Heart left ventricle (tissue), 16 donors: Measurements from ENCODE around the gene GALK1. TPM values are rescaled to one million over a fixed set of nuclear protein-coding genes. Genes with fewer than 3 reads are reported as not detected.
A peak's percentile ranks its signal among the peaks of the same experiment; 100 is the strongest.

Experiments used
- ATAC-seq, 4 donors: fragments of 200-7000 bp; cut with Tn5 transposase; one replicate each; pipeline ENCODE4 v1.9.1; 2020 to 2022; ENCODE audit warnings: moderate library complexity in 4 of 4, mild to moderate bottlenecking in 3 of 4, moderate number of reproducible peaks in 1 of 4
- DNase-seq, 5 donors: peaks; one replicate each; pipeline ENCODE4 v3.0.0-alpha.2; 2020
- H3K27ac ChIP-seq, 12 donors: fragments of 200-600 bp; sonication (generic) in 4 of 12; one replicate each; pipeline versions ENCODE4 v1.5.0 to v1.8.0; 2016 to 2022; ENCODE audit warnings: mild to moderate bottlenecking in 2 of 12
- H3K27me3 ChIP-seq, 9 donors: fragments of 200-600 bp; sonication (generic) in 2 of 9; one replicate each; pipeline versions ENCODE4 v1.5.1 to v1.8.0; 2016 to 2022; ENCODE audit warnings: mild to moderate bottlenecking in 3 of 9
- H3K36me3 ChIP-seq, 9 donors: fragments of 200-600 bp; sonication (generic) in 2 of 9; one replicate each; pipeline versions ENCODE4 v1.5.0 to v1.8.0; 2018 to 2022; ENCODE audit warnings: mild to moderate bottlenecking in 2 of 9
- H3K4me1 ChIP-seq, 12 donors: fragments of 200-600 bp; sonication (generic) in 4 of 12; one replicate each; pipeline versions ENCODE4 v1.5.0 to v1.8.0; 2016 to 2022; ENCODE audit warnings: mild to moderate bottlenecking in 3 of 12
- H3K4me3 ChIP-seq, 12 donors: fragments of 200-600 bp; sonication (generic) in 4 of 12; one replicate each; pipeline versions ENCODE4 v1.5.0 to v1.8.0; 2017 to 2022; ENCODE audit warnings: mild to moderate bottlenecking in 9 of 12, moderate library complexity in 4 of 12
- H3K9me3 ChIP-seq, 12 donors: fragments of 200-600 bp; sonication (generic) in 4 of 12; one replicate each; pipeline versions ENCODE4 v1.5.0 to v1.8.0; 2016 to 2022; ENCODE audit warnings: mild to moderate bottlenecking in 1 of 12
- POLR2A ChIP-seq, 2 donors: fragments of 450-650 bp; IDR thresholded peaks; one replicate each; pipeline ENCODE4 v1.6.1; 2017; ENCODE audit warnings: antibody characterized with exemption in 2 of 2, mild to moderate bottlenecking in 2 of 2, moderate library complexity in 2 of 2
- WGBS, 4 donors: extraction: QIAGEN DNeasy Blood & Tissue Kit in 2 of 4; methylation state at CpG; one replicate each; pipeline versions ENCODE4 v1.1.5 to v1.1.7; 2013 to 2018; 5-methylcytosine and 5-hydroxymethylcytosine counted together
- intact Hi-C, 10 donors: fragments of 100-400 bp; cut with DNase I; formaldehyde crosslinking; loops; one replicate each; pipeline versions ENCODE4 v1.11.1 to v1.14.2; 2022
- long read RNA-seq, 3 donors: library from polyadenylated mRNA; unstranded; transcript quantifications; one replicate each; pipeline ENCODE4 v2.0.0, GENCODE V29; 2020 to 2021
- polyA plus RNA-seq, 2 donors: library from polyadenylated mRNA; stranded (reverse); fragments of 200-250 nt; gene quantifications; one replicate each; pipeline ENCODE4 v1.2.3, GENCODE V29; 2013
- total RNA-seq, 9 donors: library from RNA; depleted of rRNA in 2 of 9; stranded (reverse); fragments of >200 nt in 2 of 9; fragmentation: NEBNext Ultra II Directional in 3 of 9; extraction: Animal tissue kit (Norgen Biotek cat#: 25700) in 3 of 9; gene quantifications; one replicate each; pipeline versions ENCODE4 v1.1.0 to v1.2.4, GENCODE V29; 2016 to 2023
- TF ChIP-seq, protein P1 (sequence below), 12 donors: fragments of 200-600 bp; sonication (generic) in 4 of 12; IDR thresholded peaks; one replicate each; pipeline versions ENCODE4 v1.5.0 to v1.8.0; 2018 to 2022; ENCODE audit warnings: antibody characterized with exemption in 12 of 12, mild to moderate bottlenecking in 5 of 12
- donor health status: ischemic (EF 13 %, LVEDD 7.1; RV severe dilation, severe dysfunction).
- donor health status: healthy with polysubstance abuse.
- donor health status: DM: no; HTN: yes; CAD: no.
- donor health status: DM: no; HTN: no; CAD: no.
- donor health status: ischemic (EF 25% LVEDD 6.9; RV normal size, moderate dysfunction).
- donor health status: ischemic (EF 25% LVEDD 5.7; RV mildly dilated, moderate dysfunction).
- donor health status: healthy.
- donor health status: DM: yes; HTN: yes; CAD: no.
- donor health status: ischemic (EF 35%, LVEDD 5.7; RV mildly dilated, moderate dysfunction).
- donor health status: nonischemic (EF 11% LVEDD 7.7; RV severe dilation, severe dysfunction).
- donor health status: DM: yes; HTN: yes; CAD: no.
- donor health status: PGD.
- donor health status: ischemic (EF 29% LVEDD 5.4; RV normal size, mild dysfunction).
- donor health status: nonischemic (EF 23%, LVEDD 6.1; RV moderate dilation, normal function).

The GALK1 gene
- total RNA-seq: 10 to 100 TPM in 8 of 9 donors, 1 to 10 TPM in 1; 9.6 to 30.6 (median 16.5) TPM
- 10 to 100 TPM; 25.5 to 31.2 TPM for polyA plus RNA-seq
- long read RNA-seq, donor 1, transcript GALK1-205 (8 exons, 1,866 nt): major isoform, 37 of 42 reads
- long read RNA-seq, donor 1, partial matches to known transcripts: 3 of 42 reads
- long read RNA-seq, donor 1, other reads (novel, unspliced or antisense): 1 of 42 reads
- long read RNA-seq, donor 2, transcript GALK1-205 (8 exons, 1,866 nt): major isoform, 93 of 102 reads
- long read RNA-seq, donor 2, partial matches to known transcripts: 0 of 102 reads
- long read RNA-seq, donor 2, other reads (novel, unspliced or antisense): 8 of 102 reads
- long read RNA-seq, donor 3, transcript GALK1-205 (8 exons, 1,866 nt): major isoform, 21 of 24 reads
- long read RNA-seq, donor 3, partial matches to known transcripts: 2 of 24 reads
- long read RNA-seq, donor 3, other reads (novel, unspliced or antisense): 1 of 24 reads

DNA sequence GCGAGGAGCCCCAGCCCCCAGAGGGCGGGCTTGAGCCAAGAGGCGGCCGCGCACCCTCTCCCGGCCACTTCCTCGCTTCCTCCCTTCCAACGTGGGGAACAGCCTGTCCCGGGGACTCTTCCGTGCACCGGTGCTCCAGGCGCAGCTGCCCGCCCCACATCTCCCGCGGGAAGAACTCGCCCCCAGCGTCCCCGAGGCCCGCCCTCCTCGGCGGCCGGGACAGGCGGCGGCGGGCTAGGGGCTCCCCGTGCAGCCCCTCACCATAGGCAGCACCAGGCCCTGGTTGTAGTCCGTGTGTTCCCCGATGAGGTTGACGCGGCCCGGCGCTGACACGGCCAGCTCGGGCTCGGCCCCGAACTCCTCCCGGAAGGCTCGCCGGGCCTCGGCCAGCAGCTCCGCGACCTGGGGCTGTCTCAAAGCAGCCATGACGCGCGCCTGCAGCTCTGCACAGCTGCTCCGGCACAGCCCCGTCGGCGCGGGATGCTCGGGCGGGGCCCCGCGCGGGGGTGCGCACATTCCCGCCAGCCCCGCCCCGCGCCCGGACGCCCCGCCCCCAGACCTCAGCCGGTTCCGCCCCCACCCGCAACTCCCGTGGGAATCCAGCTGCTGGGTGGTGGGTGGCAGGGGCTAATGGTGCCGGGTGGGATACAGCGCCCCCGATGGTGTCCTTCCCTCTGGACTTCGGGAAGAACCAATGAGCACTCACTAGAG, at the start of gene GALK1:
Gene GALK1, minus strand, starts transcription at position 482 of the 711 bp plus-strand sequence. Its CDS starts 56 bp downstream, at position 426.
- H3K27me3 ChIP-seq: no peaks in the 10 kb centered on the region
- H3K27ac ChIP-seq: peak within 1 kb of the TSS; percentile 58 to 98 (median 87)
- no peaks in the 10 kb centered on the region for H3K9me3 ChIP-seq
- peak in 1 of 2 donors; percentile 64 for TF ChIP-seq POLR2A (IDR thresholded peaks at IDR 0.05)
- TF ChIP-seq, protein P1, sequence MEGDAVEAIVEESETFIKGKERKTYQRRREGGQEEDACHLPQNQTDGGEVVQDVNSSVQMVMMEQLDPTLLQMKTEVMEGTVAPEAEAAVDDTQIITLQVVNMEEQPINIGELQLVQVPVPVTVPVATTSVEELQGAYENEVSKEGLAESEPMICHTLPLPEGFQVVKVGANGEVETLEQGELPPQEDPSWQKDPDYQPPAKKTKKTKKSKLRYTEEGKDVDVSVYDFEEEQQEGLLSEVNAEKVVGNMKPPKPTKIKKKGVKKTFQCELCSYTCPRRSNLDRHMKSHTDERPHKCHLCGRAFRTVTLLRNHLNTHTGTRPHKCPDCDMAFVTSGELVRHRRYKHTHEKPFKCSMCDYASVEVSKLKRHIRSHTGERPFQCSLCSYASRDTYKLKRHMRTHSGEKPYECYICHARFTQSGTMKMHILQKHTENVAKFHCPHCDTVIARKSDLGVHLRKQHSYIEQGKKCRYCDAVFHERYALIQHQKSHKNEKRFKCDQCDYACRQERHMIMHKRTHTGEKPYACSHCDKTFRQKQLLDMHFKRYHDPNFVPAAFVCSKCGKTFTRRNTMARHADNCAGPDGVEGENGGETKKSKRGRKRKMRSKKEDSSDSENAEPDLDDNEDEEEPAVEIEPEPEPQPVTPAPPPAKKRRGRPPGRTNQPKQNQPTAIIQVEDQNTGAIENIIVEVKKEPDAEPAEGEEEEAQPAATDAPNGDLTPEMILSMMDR (IDR thresholded peaks at IDR 0.05): peak; percentile 25 to 84 (median 54)
- peak; percentile 79 to 88 (median 82) for DNase-seq
- intact Hi-C loops: loop anchor here in 3 of 10 donors (1.0 to 10.0 kb wide), 3 partner anchors 60 to 240 kb away; partner anchors contain the start of gene TRIM65 (in 1 of the 3)
- peak within 1 kb of the TSS; percentile 54 to 91 (median 74) for H3K4me3 ChIP-seq
- peaks cover 0 to 10% (median 0%) of the 10 kb centered on the region in 9 donors for H3K36me3 ChIP-seq
- H3K4me1 ChIP-seq: peaks cover 0 to 22% (median 14%) of the 10 kb centered on the region in 12 donors
- whole genome bisulfite sequencing, 4 donors: 0% methylated on average over 32 to 71 of the region's 71 CpGs
- peak; percentile 56 to 92 (median 86) for ATAC-seq

DNA sequence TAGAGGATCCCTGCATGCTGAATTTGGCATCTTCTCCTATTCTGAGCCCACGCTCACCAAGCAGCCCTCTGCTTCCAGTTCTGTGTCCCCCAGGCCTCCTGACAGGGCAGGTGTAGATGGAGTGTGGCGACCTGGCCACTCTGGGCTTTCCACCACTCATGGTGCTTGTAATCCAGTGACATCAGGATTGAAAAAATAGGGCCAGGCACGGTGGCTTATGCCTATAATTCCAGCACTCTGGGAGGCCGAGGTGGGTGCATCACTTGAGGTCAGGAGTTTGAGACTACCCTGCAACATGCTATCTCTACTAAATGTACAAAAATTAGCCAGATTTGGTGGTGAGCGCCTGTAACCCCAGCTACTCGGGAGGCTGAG, 49.0 kb upstream of the GALK1 start:
- Histone ChIP-seq H3K36me3 (peaks cover 0 to 96% (median 82%) of the 10 kb centered on the region in 9 donors), H3K4me3 (no peak overlapping the region), H3K4me1 (peaks cover 4 to 19% (median 14%) of the 10 kb centered on the region in 12 donors), H3K27ac (no peak overlapping the region), H3K27me3 (no peaks in the 10 kb centered on the region), H3K9me3 (no peaks in the 10 kb centered on the region)
- ATAC-seq (no peak), DNase-seq (no peak)
- intact Hi-C loops: loop anchor here in 1 of 10 donors (2.0 kb wide), 1 partner anchor 19 kb away; no protein-coding TSS in a partner anchor
- 86 to 94% (median 91%) methylated on average over 6 of the region's 6 CpGs for WGBS, 4 donors
- TF ChIP-seq, protein P1 (IDR thresholded peaks at IDR 0.05): no peak
- TF ChIP-seq POLR2A (IDR thresholded peaks at IDR 0.05): no peak

DNA sequence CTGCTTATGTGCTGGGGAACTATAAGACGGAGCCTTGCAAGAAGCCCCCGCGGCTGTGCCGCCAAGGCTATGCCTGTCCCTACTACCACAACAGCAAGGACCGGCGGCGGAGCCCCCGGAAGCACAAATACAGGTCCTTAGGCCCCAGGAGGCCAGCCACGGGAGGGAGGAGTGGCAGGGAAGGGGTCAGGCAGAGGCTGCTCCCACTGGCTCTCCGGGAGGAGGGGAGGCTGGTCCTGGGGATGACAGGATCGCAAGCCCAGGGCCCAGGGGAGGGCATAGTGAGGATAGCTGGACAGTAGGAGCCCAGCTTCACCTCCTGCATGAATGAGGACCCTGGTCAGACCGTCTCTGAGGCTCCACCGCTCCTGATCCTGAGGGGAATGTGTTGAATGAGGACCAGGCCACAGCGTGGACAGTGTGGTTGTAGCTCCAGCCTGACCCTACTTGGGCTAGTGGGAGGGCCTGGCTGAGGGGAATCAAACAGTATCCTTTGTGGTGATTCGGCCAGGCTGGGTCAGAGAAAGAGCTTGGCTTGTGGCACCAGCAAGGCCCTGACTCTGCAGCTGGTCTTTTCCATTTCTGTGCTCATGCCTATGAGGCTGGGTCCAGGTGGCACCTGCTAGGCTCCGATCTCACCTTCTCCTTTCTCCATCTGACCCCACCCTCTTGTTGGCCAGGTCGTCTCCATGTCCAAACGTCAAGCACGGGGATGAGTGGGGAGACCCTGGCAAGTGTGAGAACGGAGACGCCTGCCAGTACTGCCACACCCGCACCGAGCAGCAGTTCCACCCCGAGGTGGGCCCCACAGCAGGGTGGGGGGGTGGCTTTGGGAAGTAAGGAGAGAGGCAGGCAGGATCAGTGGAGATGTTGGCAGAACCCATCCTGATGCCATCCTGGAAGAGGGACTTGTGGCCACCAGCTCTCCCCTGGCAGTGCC, 48.4 kb upstream of the GALK1 start:
- no peak overlapping the region for H3K27ac ChIP-seq
- TF ChIP-seq POLR2A (IDR thresholded peaks at IDR 0.05): no peak
- TF ChIP-seq, protein P1 (IDR thresholded peaks at IDR 0.05): no peak
- no peaks in the 10 kb centered on the region for H3K27me3 ChIP-seq
- H3K4me3 ChIP-seq: no peak overlapping the region
- peaks cover 8 to 24% (median 19%) of the 10 kb centered on the region in 12 donors for H3K4me1 ChIP-seq
- intact Hi-C loops: loop anchor here in 1 of 10 donors (2.0 kb wide), 1 partner anchor 19 kb away; no protein-coding TSS in a partner anchor
- no peaks in the 10 kb centered on the region for H3K9me3 ChIP-seq
- peaks cover 0 to 89% (median 76%) of the 10 kb centered on the region in 9 donors for H3K36me3 ChIP-seq
- ATAC-seq: no peak
- DNase-seq: no peak
- WGBS, 4 donors: 83 to 88% (median 88%) methylated on average over 24 of the region's 24 CpGs
